Amygdala (tissue), 56 donors: ENCODE results near the gene PTPRC.
"Not testable (repeated sequence)": the region's sequence is repeated elsewhere in the genome, so short reads cannot be mapped to it uniquely, and the experiment has no call there.

Experiments
- DNase-seq, 56 donors: peaks; one replicate each; lab custom pipeline; 2025; lab: John Stamatoyannopoulos, UW

Gene PTPRC

GRCh38 chr1:198638894-198639635 is at the start of gene PTPRC:
Gene PTPRC, plus strand, starts transcription at chr1:198639040. Its CDS starts 229 bp downstream, at chr1:198639269.
- DNase-seq = no peak

GRCh38 chr1:198590454-198590853 is 48.4 kb upstream of the PTPRC start:
- no peak for DNase-seq

GRCh38 chr1:198595765-198596164 is 43.1 kb upstream of the PTPRC start:
- no peak for DNase-seq

- DNase-seq = no peak
These were observed 41.0 kb upstream of the PTPRC start for GRCh38 chr1:198597690-198598430.

- DNase-seq = no peak
These were observed 40.0 kb upstream of the PTPRC start for GRCh38 chr1:198598796-198599321.

- no peak for DNase-seq
These were observed 39.1 kb upstream of the PTPRC start for GRCh38 chr1:198599749-198600148.

- no peak for DNase-seq
These were observed 37.9 kb upstream of the PTPRC start for GRCh38 chr1:198600906-198601305.

GRCh38 chr1:198601310-198601709 is 37.5 kb upstream of the PTPRC start:
- DNase-seq = not testable (repeated sequence)

GRCh38 chr1:198601936-198602889 is 36.6 kb upstream of the PTPRC start:
- no peak for DNase-seq

GRCh38 chr1:198604975-198605374 is 33.9 kb upstream of the PTPRC start:
- DNase-seq = no peak

GRCh38 chr1:198605406-198605805 is 33.4 kb upstream of the PTPRC start:
- no peak for DNase-seq

GRCh38 chr1:198606020-198606438 is 32.8 kb upstream of the PTPRC start:
- DNase-seq = no peak

- DNase-seq = no peak
These were observed 31.1 kb upstream of the PTPRC start for GRCh38 chr1:198607714-198608113.

- DNase-seq = no peak
These were observed 28.5 kb upstream of the PTPRC start for GRCh38 chr1:198610362-198610761.

- no peak for DNase-seq
These were observed 27.6 kb upstream of the PTPRC start for GRCh38 chr1:198611219-198611618.

- no peak for DNase-seq
These were observed 26.2 kb upstream of the PTPRC start for GRCh38 chr1:198612471-198613260.

- no peak for DNase-seq
These were observed 21.4 kb upstream of the PTPRC start for GRCh38 chr1:198617406-198617805.

GRCh38 chr1:198619375-198620140 is 19.3 kb upstream of the PTPRC start:
- no peak for DNase-seq

GRCh38 chr1:198620218-198620617 is 18.6 kb upstream of the PTPRC start:
- DNase-seq = no peak
